COLO829 (cell line): Measurements from ENCODE around the gene THAP3.

Source experiments
- DNase-seq: peaks from one replicate; pipeline ENCODE4 v3.0.0; 2012; ENCODE audit warnings: low spot score

Gene THAP3

GRCh38 chr1:6673816-6674398 is 49.2 kb downstream of the THAP3 start:
- DNase-seq: no peak

GRCh38 chr1:6674771-6675170 is 50.1 kb downstream of the THAP3 start:
- DNase-seq: no peak

- DNase-seq: no peak
Measured at GRCh38 chr1:6675941-6676340, 51.3 kb downstream of the THAP3 start.
